ACC112 (cell line): Measurements from ENCODE around the gene SH3BGRL2.
"Not testable (repeated sequence)": the region's sequence is repeated elsewhere in the genome, so short reads cannot be mapped to it uniquely, and the experiment has no call there.

Source experiments
- H2AFZ ChIP-seq: fragments of 200-600 bp; sonication (generic); one replicate; pipeline ENCODE4 v1.6.0; 2017; ENCODE audit warnings: antibody characterized with exemption, low read length; ENCODE audit not compliant: unreplicated experiment
- H3K27ac ChIP-seq: fragments of 200-600 bp; sonication (generic); 2 replicates; pipeline ENCODE4 v1.5.1; 2014; ENCODE audit warnings: low read depth, mild to moderate bottlenecking, antibody characterized with exemption, low read length, moderate library complexity
- H3K27me3 ChIP-seq: fragments of 200-600 bp; sonication (generic); 2 replicates; pipeline ENCODE4 v1.6.1; 2014; ENCODE audit warnings: mild to moderate bottlenecking, antibody characterized with exemption, low read length, moderate library complexity, mixed read lengths; ENCODE audit not compliant: insufficient read depth
- H3K36me3 ChIP-seq: fragments of 200-600 bp; sonication (generic); 2 replicates; pipeline ENCODE4 v1.6.1; 2016; ENCODE audit warnings: mild to moderate bottlenecking, antibody characterized with exemption, low read length, moderate library complexity, mixed read lengths; ENCODE audit not compliant: insufficient read depth
- H3K4me1 ChIP-seq: fragments of 200-600 bp; sonication (generic); one replicate; pipeline ENCODE4 v1.6.1; 2016; ENCODE audit warnings: low read length, mixed read lengths; ENCODE audit not compliant: insufficient read depth, unreplicated experiment, control insufficient read depth
- H3K4me3 ChIP-seq: fragments of 200-600 bp; sonication (generic); 2 replicates; pipeline ENCODE4 v1.5.1; 2014; ENCODE audit warnings: mild to moderate bottlenecking, low read depth, low read length
- H3K79me2 ChIP-seq: fragments of 200-600 bp; sonication (generic); one replicate; pipeline ENCODE4 v1.6.0; 2016; ENCODE audit warnings: low read length; ENCODE audit not compliant: control insufficient read depth, unreplicated experiment, insufficient read depth

The SH3BGRL2 gene

GRCh38 chr6:79648328-79648727, 17.2 kb downstream of the SH3BGRL2 start:
- Histone ChIP-seq H3K27me3 (0 out of 2 replicates have a peak, but pooled peaks cover 3% of the 10 kb centered on the region), H2AFZ (no peak overlapping the region), H3K4me3 (no peak overlapping the region), H3K79me2 (no peaks in the 10 kb centered on the region), H3K27ac (no peak overlapping the region), H3K36me3 (no peaks in the 10 kb centered on the region), H3K4me1 (no peaks in the 10 kb centered on the region)

GRCh38 chr6:79649016-79649415, 17.9 kb downstream of the SH3BGRL2 start:
- no peaks in the 10 kb centered on the region for H3K79me2 ChIP-seq
- H3K27me3 ChIP-seq = 0 out of 2 replicates have a peak, but pooled peaks cover 3% of the 10 kb centered on the region
- no peak overlapping the region for H3K4me3 ChIP-seq
- H3K4me1 ChIP-seq = no peaks in the 10 kb centered on the region
- H3K36me3 ChIP-seq = no peaks in the 10 kb centered on the region
- H3K27ac ChIP-seq = no peak overlapping the region
- no peak overlapping the region for H2AFZ ChIP-seq

- no peaks in the 10 kb centered on the region for H3K4me1 ChIP-seq
- H3K79me2 ChIP-seq = no peaks in the 10 kb centered on the region
- no peak overlapping the region for H3K27ac ChIP-seq
- H3K4me3 ChIP-seq = no peak overlapping the region
- no peak overlapping the region for H2AFZ ChIP-seq
- H3K36me3 ChIP-seq = no peaks in the 10 kb centered on the region
- H3K27me3 ChIP-seq = 0 out of 2 replicates have a peak, but pooled peaks cover 3% of the 10 kb centered on the region
These were observed 19.8 kb downstream of the SH3BGRL2 start for GRCh38 chr6:79650950-79651349.

- no peak overlapping the region for H3K27ac ChIP-seq
- H3K27me3 ChIP-seq = no peaks in the 10 kb centered on the region
- H3K79me2 ChIP-seq = no peaks in the 10 kb centered on the region
- H2AFZ ChIP-seq = no peak overlapping the region
- H3K4me3 ChIP-seq = no peak overlapping the region
- no peaks in the 10 kb centered on the region for H3K4me1 ChIP-seq
- H3K36me3 ChIP-seq = no peaks in the 10 kb centered on the region
These were observed 25.0 kb downstream of the SH3BGRL2 start for GRCh38 chr6:79656134-79656533.

- Histone ChIP-seq H3K27me3 (no peaks in the 10 kb centered on the region), H2AFZ (no peak overlapping the region), H3K27ac (no peak overlapping the region), H3K4me3 (no peak overlapping the region), H3K79me2 (no peaks in the 10 kb centered on the region), H3K36me3 (no peaks in the 10 kb centered on the region), H3K4me1 (no peaks in the 10 kb centered on the region)
These were observed 26.1 kb downstream of the SH3BGRL2 start for GRCh38 chr6:79657238-79657637.

GRCh38 chr6:79663655-79664054, 32.5 kb downstream of the SH3BGRL2 start:
- H3K36me3 ChIP-seq, H2AFZ ChIP-seq, H3K27me3 ChIP-seq, H3K4me3 ChIP-seq, H3K4me1 ChIP-seq, H3K79me2 ChIP-seq, H3K27ac ChIP-seq: not testable (repeated sequence)

- H3K36me3 ChIP-seq = no peaks in the 10 kb centered on the region
- no peak overlapping the region for H3K27ac ChIP-seq
- H3K4me1 ChIP-seq = no peaks in the 10 kb centered on the region
- H3K79me2 ChIP-seq = no peaks in the 10 kb centered on the region
- no peak overlapping the region for H3K4me3 ChIP-seq
- H3K27me3 ChIP-seq = no peaks in the 10 kb centered on the region
- no peak overlapping the region for H2AFZ ChIP-seq
These were observed 34.8 kb downstream of the SH3BGRL2 start for GRCh38 chr6:79665725-79666551.

- H3K4me1 ChIP-seq = peaks cover 4% of the 10 kb centered on the region
- H3K27ac ChIP-seq = no peak overlapping the region
- no peaks in the 10 kb centered on the region for H3K36me3 ChIP-seq
- H3K27me3 ChIP-seq = no peaks in the 10 kb centered on the region
- H3K4me3 ChIP-seq = no peak overlapping the region
- H3K79me2 ChIP-seq = no peaks in the 10 kb centered on the region
- no peak overlapping the region for H2AFZ ChIP-seq
These were observed 35.5 kb downstream of the SH3BGRL2 start for GRCh38 chr6:79666634-79667033.

GRCh38 chr6:79668381-79668780, 37.3 kb downstream of the SH3BGRL2 start:
- H3K36me3 ChIP-seq = no peaks in the 10 kb centered on the region
- H3K4me1 ChIP-seq = peaks cover 17% of the 10 kb centered on the region
- H3K27me3 ChIP-seq = no peaks in the 10 kb centered on the region
- H3K27ac ChIP-seq = no peak overlapping the region
- H3K4me3 ChIP-seq = no peak overlapping the region
- no peaks in the 10 kb centered on the region for H3K79me2 ChIP-seq
- no peak overlapping the region for H2AFZ ChIP-seq

GRCh38 chr6:79669766-79670165, 38.6 kb downstream of the SH3BGRL2 start:
- Histone ChIP-seq H2AFZ (no peak overlapping the region), H3K4me1 (peaks cover 17% of the 10 kb centered on the region), H3K27ac (no peak overlapping the region)

GRCh38 chr6:79670789-79671188, 39.7 kb downstream of the SH3BGRL2 start:
- Histone ChIP-seq H3K4me3 (no peak overlapping the region), H3K4me1 (peaks cover 17% of the 10 kb centered on the region), H2AFZ (no peak overlapping the region), H3K79me2 (no peaks in the 10 kb centered on the region), H3K27ac (no peak overlapping the region), H3K36me3 (no peaks in the 10 kb centered on the region), H3K27me3 (no peaks in the 10 kb centered on the region)

More at GRCh38 chr6:79669766-79670165, 38.6 kb downstream of the SH3BGRL2 start:
- no peaks in the 10 kb centered on the region for H3K27me3 ChIP-seq
- H3K79me2 ChIP-seq = no peaks in the 10 kb centered on the region
- H3K36me3 ChIP-seq = no peaks in the 10 kb centered on the region
- no peak overlapping the region for H3K4me3 ChIP-seq
